ENCODE results near the gene MDK. TPM values are rescaled to one million over a fixed set of nuclear protein-coding genes. Genes with fewer than 3 reads are reported as not detected.

MDK gene
- total RNA-seq, 1 donor from 2014 or later: 949 TPM

- no peaks in the 10 kb centered on the region for H3K27me3 Mint-ChIP-seq
- no peak for TF ChIP-seq CTCF (conservative IDR thresholded peaks at IDR 0.05)
- no peak for DNase-seq (ENCODE audit: extremely low spot score, unreplicated experiment)
- peaks cover 8% of the 10 kb centered on the region for H3K4me1 Mint-ChIP-seq (ENCODE audit: unreplicated experiment)
- peaks cover 20% of the 10 kb centered on the region for H3K36me3 Mint-ChIP-seq
- H3K4me3 Mint-ChIP-seq: no peak overlapping the region
- H3K9me3 Mint-ChIP-seq: no peaks in the 10 kb centered on the region
- H3K27ac Mint-ChIP-seq: no peak overlapping the region
Observed at GRCh38 chr11:46417711-46418110, 36.2 kb downstream of the MDK start.

GRCh38 chr11:46418751-46419150, 37.3 kb downstream of the MDK start:
- Mint-ChIP-seq H3K9me3 (no peaks in the 10 kb centered on the region), H3K4me3 (no peak overlapping the region), H3K27me3 (no peaks in the 10 kb centered on the region), H3K27ac (no peak overlapping the region), H3K4me1 (ENCODE audit: unreplicated experiment) (peaks cover 10% of the 10 kb centered on the region), H3K36me3 (peaks cover 20% of the 10 kb centered on the region)
- no peak for TF ChIP-seq CTCF (conservative IDR thresholded peaks at IDR 0.05)
- DNase-seq (ENCODE audit: extremely low spot score, unreplicated experiment): no peak

DNA sequence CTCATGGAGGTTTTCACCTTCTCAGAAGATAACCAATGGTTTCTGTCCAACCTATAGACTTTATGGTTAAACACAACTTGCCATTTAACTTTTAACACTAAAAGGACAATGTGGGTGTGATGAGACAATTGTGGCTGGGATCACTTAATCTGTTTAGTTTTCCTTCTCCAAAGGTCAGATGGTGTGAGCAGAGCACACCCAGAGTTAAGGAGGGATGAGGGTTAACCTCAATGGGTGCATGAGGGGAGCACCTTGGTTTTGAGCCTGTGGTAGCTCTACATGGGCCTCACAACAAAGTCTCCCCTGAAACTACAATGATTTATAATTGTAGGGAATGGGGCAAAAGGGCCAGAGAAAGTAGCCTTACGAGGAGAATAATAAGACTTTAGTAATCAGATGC, 39.0 kb downstream of the MDK start:
- Mint-ChIP-seq H3K4me3 (no peak overlapping the region), H3K9me3 (no peaks in the 10 kb centered on the region), H3K27ac (no peak overlapping the region), H3K4me1 (ENCODE audit: unreplicated experiment) (peaks cover 10% of the 10 kb centered on the region), H3K36me3 (peaks cover 20% of the 10 kb centered on the region), H3K27me3 (no peaks in the 10 kb centered on the region)
- TF ChIP-seq CTCF (conservative IDR thresholded peaks at IDR 0.05): no peak
- no peak for DNase-seq (ENCODE audit: extremely low spot score, unreplicated experiment)

DNA sequence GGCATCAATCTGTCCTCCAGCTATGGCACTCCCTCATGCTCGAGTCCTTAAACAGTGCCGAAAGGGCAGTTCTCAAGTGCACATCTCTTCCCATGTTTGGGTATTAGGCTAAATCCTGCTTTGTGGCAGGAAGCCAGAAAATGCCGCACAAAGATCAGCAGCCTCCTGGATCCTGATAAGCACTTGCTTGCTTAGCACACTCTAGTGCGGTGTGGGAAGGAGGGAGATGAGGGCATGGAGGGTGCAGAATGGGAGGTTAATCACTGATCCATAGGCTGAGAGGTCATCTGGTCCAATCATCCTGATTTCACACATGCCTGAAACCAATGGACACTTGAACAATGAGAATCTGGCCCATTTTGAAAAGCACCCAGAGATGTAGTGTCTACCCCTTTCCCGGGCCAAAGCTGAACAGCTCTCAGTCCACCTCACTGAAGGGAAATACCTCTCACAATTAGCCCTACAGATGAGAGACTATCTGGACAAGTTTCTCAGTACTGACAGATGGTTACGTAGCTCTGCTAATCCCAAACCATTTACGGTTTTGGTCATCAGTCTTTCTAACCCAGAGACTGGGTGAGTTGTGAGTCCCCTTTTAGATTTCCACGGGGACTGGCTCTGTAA, 39.9 kb downstream of the MDK start:
- DNase-seq (ENCODE audit: extremely low spot score, unreplicated experiment): no peak
- H3K4me3 Mint-ChIP-seq: no peak overlapping the region
- peaks cover 16% of the 10 kb centered on the region for H3K36me3 Mint-ChIP-seq
- no peak overlapping the region for H3K27ac Mint-ChIP-seq
- H3K27me3 Mint-ChIP-seq: no peaks in the 10 kb centered on the region
- H3K9me3 Mint-ChIP-seq: no peaks in the 10 kb centered on the region
- no peak for TF ChIP-seq CTCF (conservative IDR thresholded peaks at IDR 0.05)
- H3K4me1 Mint-ChIP-seq (ENCODE audit: unreplicated experiment): peaks cover 14% of the 10 kb centered on the region

- H3K27me3 Mint-ChIP-seq: no peaks in the 10 kb centered on the region
- H3K36me3 Mint-ChIP-seq: peaks cover 22% of the 10 kb centered on the region
- no peak overlapping the region for H3K4me3 Mint-ChIP-seq
- peaks cover 22% of the 10 kb centered on the region for H3K4me1 Mint-ChIP-seq (ENCODE audit: unreplicated experiment)
- no peak overlapping the region for H3K27ac Mint-ChIP-seq
- DNase-seq (ENCODE audit: extremely low spot score, unreplicated experiment): no peak
- TF ChIP-seq CTCF (conservative IDR thresholded peaks at IDR 0.05): no peak
- H3K9me3 Mint-ChIP-seq: no peaks in the 10 kb centered on the region
Observed at GRCh38 chr11:46422588-46422987, 41.1 kb downstream of the MDK start.

All from type B pancreatic cell (in vitro differentiated cells).